ENCODE data around the gene B3GALNT2. TPM values are rescaled to one million over a fixed set of nuclear protein-coding genes. Genes with fewer than 3 reads are reported as not detected.

B3GALNT2 gene
- total RNA-seq, 3 donors from 2014 or later, result 21.4 to 34.8 (median 25.9) TPM

GRCh38 chr1:235403593-235403992, 100.7 kb downstream of the B3GALNT2 start:
- Histone ChIP-seq H3K27me3 (no peaks in the 10 kb centered on the region), H3K4me1 (no peaks in the 10 kb centered on the region), H3K27ac (no peak overlapping the region), H3K9me3 (no peaks in the 10 kb centered on the region), H3K36me3 (no peaks in the 10 kb centered on the region), H3K4me3 (no peak overlapping the region)
- intact Hi-C loops (cut with DNase I; ENCODE audit: low total_unique reads), result no loop called here
- DNase-seq (ENCODE audit: low spot score in 2 of 2), result no peak
- TF ChIP-seq POLR2A (IDR thresholded peaks at IDR 0.05) (no peak), CTCF (IDR thresholded peaks at IDR 0.05) (no peak), POLR2AphosphoS5 (IDR thresholded peaks at IDR 0.05) (no peak)

- Histone ChIP-seq H3K4me3 (no peak overlapping the region), H3K4me1 (no peaks in the 10 kb centered on the region), H3K36me3 (no peaks in the 10 kb centered on the region), H3K27ac (no peak overlapping the region), H3K9me3 (no peaks in the 10 kb centered on the region), H3K27me3 (no peaks in the 10 kb centered on the region)
- TF ChIP-seq CTCF (IDR thresholded peaks at IDR 0.05) (no peak), POLR2AphosphoS5 (IDR thresholded peaks at IDR 0.05) (no peak), POLR2A (IDR thresholded peaks at IDR 0.05) (no peak)
- no peak for DNase-seq (ENCODE audit: low spot score in 2 of 2)
- intact Hi-C loops (cut with DNase I; ENCODE audit: low total_unique reads), result no loop called here
These were observed 101.6 kb downstream of the B3GALNT2 start for GRCh38 chr1:235402457-235403200.

GRCh38 chr1:235401251-235401650, 103.0 kb downstream of the B3GALNT2 start:
- H3K27ac ChIP-seq, result no peak overlapping the region
- TF ChIP-seq POLR2AphosphoS5 (IDR thresholded peaks at IDR 0.05) (no peak), POLR2A (IDR thresholded peaks at IDR 0.05) (no peak), CTCF (IDR thresholded peaks at IDR 0.05) (no peak)
- intact Hi-C loops (cut with DNase I; ENCODE audit: low total_unique reads), result no loop called here
- H3K4me3 ChIP-seq, result no peak overlapping the region
- H3K36me3 ChIP-seq, result no peaks in the 10 kb centered on the region
- H3K4me1 ChIP-seq, result no peaks in the 10 kb centered on the region
- H3K27me3 ChIP-seq, result no peaks in the 10 kb centered on the region
- no peaks in the 10 kb centered on the region for H3K9me3 ChIP-seq
- no peak for DNase-seq (ENCODE audit: low spot score in 2 of 2)

Other genes with a start within 250 kb of the B3GALNT2 start
- 10 to 100 TPM; 34.4 to 91.6 (median 76.7) TPM for gene ARID4B, start 176.3 kb downstream of the B3GALNT2 start, total RNA-seq
- gene GGPS1, start 175.9 kb downstream of the B3GALNT2 start, total RNA-seq, result 10 to 100 TPM; 17.7 to 38.3 (median 22.4) TPM
- 10 to 100 TPM; 13.3 to 21.2 (median 19.7) TPM for gene TBCE, start 137.0 kb downstream of the B3GALNT2 start, total RNA-seq
- gene GNG4, start 145.3 kb upstream of the B3GALNT2 start, total RNA-seq, result 1 to 10 TPM in 1 of 3 donors, under 1 TPM in 1, not detected in 1; 0.15 to 2.9 TPM

All from breast epithelium (tissue), 4 donors.